ENCODE results near the gene DGKI.

Gene DGKI

GRCh38 chr7:137421366-137421765 is 425.4 kb downstream of the DGKI start:
- Histone ChIP-seq H3K4ac (ENCODE audit: low read depth in 1 of 2, low read length in 2 of 2) (no peak overlapping the region), H2BK12ac (ENCODE audit: low read length in 2 of 2) (no peak overlapping the region), H3K23ac (ENCODE audit: low read length in 2 of 2) (no peak overlapping the region), H3K4me1 (ENCODE audit: control insufficient read depth, insufficient read depth, low read depth, low read length) (no peaks in the 10 kb centered on the region), H3K18ac (ENCODE audit: low read depth in 1 of 2, low read length in 2 of 2) (no peak overlapping the region), H2BK5ac (ENCODE audit: low read depth, low read length, poor library complexity, severe bottlenecking) (no peak overlapping the region), H3K9ac (ENCODE audit: low read length) (no peak overlapping the region), H2AK5ac (ENCODE audit: low read length, severe bottlenecking) (no peak overlapping the region), H2BK120ac (ENCODE audit: low read depth, low read length) (no peak overlapping the region), H3K79me1 (replicated peaks; ENCODE audit: low read length, poor library complexity, severe bottlenecking) (no peaks in the 10 kb centered on the region), H3K36me3 (ENCODE audit: control insufficient read depth in 1 of 2, insufficient read depth in 2 of 2, low read depth in 1 of 2, low read length in 2 of 2) (no peaks in the 10 kb centered on the region), H4K91ac (ENCODE audit: low read length) (no peak overlapping the region), H3K4me3 (ENCODE audit: insufficient read depth in 1 of 2, low read depth in 1 of 2, low read length in 2 of 2) (no peak overlapping the region), H3K4me2 (ENCODE audit: low read length, poor library complexity, severe bottlenecking) (no peak overlapping the region), H3K27me3 (ENCODE audit: control insufficient read depth in 1 of 2, insufficient read depth in 1 of 2, low read length in 2 of 2) (no peaks in the 10 kb centered on the region), H4K8ac (ENCODE audit: low read length) (no peak overlapping the region), H3K9me3 (ENCODE audit: control insufficient read depth, low read length) (no peaks in the 10 kb centered on the region), H2BK15ac (ENCODE audit: low read depth, poor library complexity, severe bottlenecking) (no peak overlapping the region), H3K27ac (ENCODE audit: low read length, poor library complexity, severe bottlenecking) (no peak overlapping the region), H2AFZ (ENCODE audit: low read depth, low read length) (no peak overlapping the region), H3K14ac (ENCODE audit: low read length in 2 of 2) (no peak overlapping the region)
- DNase-seq: peak; percentile 37
- WGBS: 60% methylated on average over 2 of the region's 3 CpGs

- no peak overlapping the region for H2BK15ac ChIP-seq (ENCODE audit: low read depth, poor library complexity, severe bottlenecking)
- H3K79me1 ChIP-seq (replicated peaks; ENCODE audit: low read length, poor library complexity, severe bottlenecking): no peaks in the 10 kb centered on the region
- H3K4me1 ChIP-seq (ENCODE audit: control insufficient read depth, insufficient read depth, low read depth, low read length): no peaks in the 10 kb centered on the region
- no peak for DNase-seq
- no peak overlapping the region for H4K91ac ChIP-seq (ENCODE audit: low read length)
- no peak overlapping the region for H3K14ac ChIP-seq (ENCODE audit: low read length in 2 of 2)
- no peak overlapping the region for H3K27ac ChIP-seq (ENCODE audit: low read length, poor library complexity, severe bottlenecking)
- H2BK5ac ChIP-seq (ENCODE audit: low read depth, low read length, poor library complexity, severe bottlenecking): no peak overlapping the region
- no peak overlapping the region for H3K9ac ChIP-seq (ENCODE audit: low read length)
- H3K18ac ChIP-seq (ENCODE audit: low read depth in 1 of 2, low read length in 2 of 2): no peak overlapping the region
- H2AFZ ChIP-seq (ENCODE audit: low read depth, low read length): no peak overlapping the region
- no peaks in the 10 kb centered on the region for H3K27me3 ChIP-seq (ENCODE audit: control insufficient read depth in 1 of 2, insufficient read depth in 1 of 2, low read length in 2 of 2)
- H2BK12ac ChIP-seq (ENCODE audit: low read length in 2 of 2): no peak overlapping the region
- no peak overlapping the region for H2BK120ac ChIP-seq (ENCODE audit: low read depth, low read length)
- no peak overlapping the region for H3K4me3 ChIP-seq (ENCODE audit: insufficient read depth in 1 of 2, low read depth in 1 of 2, low read length in 2 of 2)
- H3K36me3 ChIP-seq (ENCODE audit: control insufficient read depth in 1 of 2, insufficient read depth in 2 of 2, low read depth in 1 of 2, low read length in 2 of 2): no peaks in the 10 kb centered on the region
- H3K9me3 ChIP-seq (ENCODE audit: control insufficient read depth, low read length): no peaks in the 10 kb centered on the region
- H4K8ac ChIP-seq (ENCODE audit: low read length): no peak overlapping the region
- H3K4ac ChIP-seq (ENCODE audit: low read depth in 1 of 2, low read length in 2 of 2): no peak overlapping the region
- 100% methylated on average over 2 of the region's 2 CpGs for WGBS
- no peak overlapping the region for H3K4me2 ChIP-seq (ENCODE audit: low read length, poor library complexity, severe bottlenecking)
- H2AK5ac ChIP-seq (ENCODE audit: low read length, severe bottlenecking): no peak overlapping the region
- no peak overlapping the region for H3K23ac ChIP-seq (ENCODE audit: low read length in 2 of 2)
These were observed 427.9 kb downstream of the DGKI start for GRCh38 chr7:137418841-137419240.

- no peak for DNase-seq
- Histone ChIP-seq H3K4me1 (ENCODE audit: control insufficient read depth, insufficient read depth, low read depth, low read length) (no peaks in the 10 kb centered on the region), H2BK12ac (ENCODE audit: low read length in 2 of 2) (no peak overlapping the region), H3K4me3 (ENCODE audit: insufficient read depth in 1 of 2, low read depth in 1 of 2, low read length in 2 of 2) (no peak overlapping the region), H3K4ac (ENCODE audit: low read depth in 1 of 2, low read length in 2 of 2) (no peak overlapping the region), H4K8ac (ENCODE audit: low read length) (no peak overlapping the region), H2BK5ac (ENCODE audit: low read depth, low read length, poor library complexity, severe bottlenecking) (no peak overlapping the region), H2BK120ac (ENCODE audit: low read depth, low read length) (no peak overlapping the region), H2AFZ (ENCODE audit: low read depth, low read length) (no peak overlapping the region), H3K9me3 (ENCODE audit: control insufficient read depth, low read length) (no peaks in the 10 kb centered on the region), H3K4me2 (ENCODE audit: low read length, poor library complexity, severe bottlenecking) (no peak overlapping the region), H2BK15ac (ENCODE audit: low read depth, poor library complexity, severe bottlenecking) (no peak overlapping the region), H3K36me3 (ENCODE audit: control insufficient read depth in 1 of 2, insufficient read depth in 2 of 2, low read depth in 1 of 2, low read length in 2 of 2) (no peaks in the 10 kb centered on the region), H4K91ac (ENCODE audit: low read length) (no peak overlapping the region), H3K27ac (ENCODE audit: low read length, poor library complexity, severe bottlenecking) (no peak overlapping the region), H2AK5ac (ENCODE audit: low read length, severe bottlenecking) (no peak overlapping the region), H3K27me3 (ENCODE audit: control insufficient read depth in 1 of 2, insufficient read depth in 1 of 2, low read length in 2 of 2) (no peaks in the 10 kb centered on the region), H3K23ac (ENCODE audit: low read length in 2 of 2) (no peak overlapping the region), H3K9ac (ENCODE audit: low read length) (no peak overlapping the region), H3K79me1 (replicated peaks; ENCODE audit: low read length, poor library complexity, severe bottlenecking) (no peaks in the 10 kb centered on the region), H3K18ac (ENCODE audit: low read depth in 1 of 2, low read length in 2 of 2) (no peak overlapping the region), H3K14ac (ENCODE audit: low read length in 2 of 2) (no peak overlapping the region)
- 89% methylated on average over 2 of the region's 2 CpGs for WGBS
These were observed 429.3 kb downstream of the DGKI start for GRCh38 chr7:137417464-137417863.

- H3K4me1 ChIP-seq (ENCODE audit: control insufficient read depth, insufficient read depth, low read depth, low read length): no peaks in the 10 kb centered on the region
- no peak overlapping the region for H2BK12ac ChIP-seq (ENCODE audit: low read length in 2 of 2)
- no peaks in the 10 kb centered on the region for H3K79me1 ChIP-seq (replicated peaks; ENCODE audit: low read length, poor library complexity, severe bottlenecking)
- DNase-seq: no peak
- no peaks in the 10 kb centered on the region for H3K27me3 ChIP-seq (ENCODE audit: control insufficient read depth in 1 of 2, insufficient read depth in 1 of 2, low read length in 2 of 2)
- no peak overlapping the region for H2BK15ac ChIP-seq (ENCODE audit: low read depth, poor library complexity, severe bottlenecking)
- H3K27ac ChIP-seq (ENCODE audit: low read length, poor library complexity, severe bottlenecking): no peak overlapping the region
- H4K8ac ChIP-seq (ENCODE audit: low read length): no peak overlapping the region
- 88% methylated on average over 1 of the region's 1 CpG for WGBS
- peaks cover 0 to 3% of the 10 kb centered on the region in 2 experiments for H3K36me3 ChIP-seq (ENCODE audit: control insufficient read depth in 1 of 2, insufficient read depth in 2 of 2, low read depth in 1 of 2, low read length in 2 of 2)
- no peak overlapping the region for H3K18ac ChIP-seq (ENCODE audit: low read depth in 1 of 2, low read length in 2 of 2)
- H3K4ac ChIP-seq (ENCODE audit: low read depth in 1 of 2, low read length in 2 of 2): no peak overlapping the region
- H3K9me3 ChIP-seq (ENCODE audit: control insufficient read depth, low read length): no peaks in the 10 kb centered on the region
- H4K91ac ChIP-seq (ENCODE audit: low read length): no peak overlapping the region
- H2BK5ac ChIP-seq (ENCODE audit: low read depth, low read length, poor library complexity, severe bottlenecking): no peak overlapping the region
- H3K9ac ChIP-seq (ENCODE audit: low read length): no peak overlapping the region
- H3K4me2 ChIP-seq (ENCODE audit: low read length, poor library complexity, severe bottlenecking): no peak overlapping the region
- H2BK120ac ChIP-seq (ENCODE audit: low read depth, low read length): no peak overlapping the region
- no peak overlapping the region for H2AFZ ChIP-seq (ENCODE audit: low read depth, low read length)
- H2AK5ac ChIP-seq (ENCODE audit: low read length, severe bottlenecking): no peak overlapping the region
- no peak overlapping the region for H3K23ac ChIP-seq (ENCODE audit: low read length in 2 of 2)
- H3K14ac ChIP-seq (ENCODE audit: low read length in 2 of 2): no peak overlapping the region
- H3K4me3 ChIP-seq (ENCODE audit: insufficient read depth in 1 of 2, low read depth in 1 of 2, low read length in 2 of 2): no peak overlapping the region
These were observed 432.9 kb downstream of the DGKI start for GRCh38 chr7:137413901-137414300.
